ENCODE data around the gene SLC39A13.

DNA sequence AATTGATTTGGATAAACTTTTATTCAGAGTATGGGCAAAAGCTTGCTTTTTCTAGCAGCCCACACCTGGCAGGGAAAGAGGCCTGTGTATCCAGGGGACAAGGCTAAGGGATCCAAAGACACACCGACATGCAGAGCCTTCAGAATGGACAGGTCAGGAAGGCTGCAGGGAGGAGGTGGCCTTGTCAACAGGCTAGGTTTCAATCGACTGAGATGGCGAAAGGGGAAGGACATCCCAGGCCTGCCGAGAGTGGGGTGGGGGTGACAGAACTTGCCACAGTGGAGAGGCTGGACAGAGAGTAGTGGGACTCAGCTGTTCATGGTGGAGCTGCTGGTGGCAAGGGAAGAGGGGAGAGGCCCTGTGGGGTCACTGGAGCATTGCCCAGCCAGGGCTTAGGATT is 5.3 kb upstream of the SLC39A13 start:
- TF ChIP-seq, protein P1, sequence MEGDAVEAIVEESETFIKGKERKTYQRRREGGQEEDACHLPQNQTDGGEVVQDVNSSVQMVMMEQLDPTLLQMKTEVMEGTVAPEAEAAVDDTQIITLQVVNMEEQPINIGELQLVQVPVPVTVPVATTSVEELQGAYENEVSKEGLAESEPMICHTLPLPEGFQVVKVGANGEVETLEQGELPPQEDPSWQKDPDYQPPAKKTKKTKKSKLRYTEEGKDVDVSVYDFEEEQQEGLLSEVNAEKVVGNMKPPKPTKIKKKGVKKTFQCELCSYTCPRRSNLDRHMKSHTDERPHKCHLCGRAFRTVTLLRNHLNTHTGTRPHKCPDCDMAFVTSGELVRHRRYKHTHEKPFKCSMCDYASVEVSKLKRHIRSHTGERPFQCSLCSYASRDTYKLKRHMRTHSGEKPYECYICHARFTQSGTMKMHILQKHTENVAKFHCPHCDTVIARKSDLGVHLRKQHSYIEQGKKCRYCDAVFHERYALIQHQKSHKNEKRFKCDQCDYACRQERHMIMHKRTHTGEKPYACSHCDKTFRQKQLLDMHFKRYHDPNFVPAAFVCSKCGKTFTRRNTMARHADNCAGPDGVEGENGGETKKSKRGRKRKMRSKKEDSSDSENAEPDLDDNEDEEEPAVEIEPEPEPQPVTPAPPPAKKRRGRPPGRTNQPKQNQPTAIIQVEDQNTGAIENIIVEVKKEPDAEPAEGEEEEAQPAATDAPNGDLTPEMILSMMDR (IDR thresholded peaks at IDR 0.05): no peak
- no peak for TF ChIP-seq ZFX (IDR thresholded peaks at IDR 0.05; ENCODE audit: borderline replicate concordance)

All from 22Rv1 (cell line).